Measurements from ENCODE around the gene TMEM45A. TPM values are rescaled to one million over a fixed set of nuclear protein-coding genes. Genes with fewer than 3 reads are reported as not detected.

TMEM45A gene
- total RNA-seq, 4 donors from 2014 or later = 1.8 to 25.1 (median 5.1) TPM

DNA sequence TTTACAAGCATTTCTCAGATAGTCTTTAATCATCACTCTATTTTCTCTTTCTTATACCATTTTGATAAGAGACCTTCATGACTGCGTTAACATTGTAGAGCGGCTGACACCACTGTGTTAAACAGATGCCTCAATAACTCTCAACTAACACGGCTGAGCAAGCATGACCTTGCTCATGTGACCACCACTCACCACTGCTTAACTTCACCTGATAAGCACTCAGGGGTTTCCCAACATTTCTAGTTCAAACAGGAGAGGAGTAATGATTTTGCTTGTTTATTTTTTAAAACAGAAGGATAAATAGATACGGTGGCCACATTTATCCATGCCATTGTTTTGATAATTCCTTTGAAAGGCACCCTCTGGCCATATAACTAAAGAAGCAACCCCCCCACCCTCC lies 37.7 kb upstream of the TMEM45A start:
- Histone ChIP-seq H3K27me3 (no peaks in the 10 kb centered on the region), H3K27ac (no peak overlapping the region), H3K36me3 (no peaks in the 10 kb centered on the region), H3K4me3 (no peak overlapping the region), H3K9me3 (no peaks in the 10 kb centered on the region), H3K4me1 (no peaks in the 10 kb centered on the region)
- no peak for TF ChIP-seq POLR2A (IDR thresholded peaks at IDR 0.05)
- TF ChIP-seq, protein P1, sequence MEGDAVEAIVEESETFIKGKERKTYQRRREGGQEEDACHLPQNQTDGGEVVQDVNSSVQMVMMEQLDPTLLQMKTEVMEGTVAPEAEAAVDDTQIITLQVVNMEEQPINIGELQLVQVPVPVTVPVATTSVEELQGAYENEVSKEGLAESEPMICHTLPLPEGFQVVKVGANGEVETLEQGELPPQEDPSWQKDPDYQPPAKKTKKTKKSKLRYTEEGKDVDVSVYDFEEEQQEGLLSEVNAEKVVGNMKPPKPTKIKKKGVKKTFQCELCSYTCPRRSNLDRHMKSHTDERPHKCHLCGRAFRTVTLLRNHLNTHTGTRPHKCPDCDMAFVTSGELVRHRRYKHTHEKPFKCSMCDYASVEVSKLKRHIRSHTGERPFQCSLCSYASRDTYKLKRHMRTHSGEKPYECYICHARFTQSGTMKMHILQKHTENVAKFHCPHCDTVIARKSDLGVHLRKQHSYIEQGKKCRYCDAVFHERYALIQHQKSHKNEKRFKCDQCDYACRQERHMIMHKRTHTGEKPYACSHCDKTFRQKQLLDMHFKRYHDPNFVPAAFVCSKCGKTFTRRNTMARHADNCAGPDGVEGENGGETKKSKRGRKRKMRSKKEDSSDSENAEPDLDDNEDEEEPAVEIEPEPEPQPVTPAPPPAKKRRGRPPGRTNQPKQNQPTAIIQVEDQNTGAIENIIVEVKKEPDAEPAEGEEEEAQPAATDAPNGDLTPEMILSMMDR (IDR thresholded peaks at IDR 0.05) = no peak
- intact Hi-C loops (cut with DNase I) = no loop called here
- WGBS, 2 donors = 64 to 74% methylated on average over 4 of the region's 4 CpGs
- no peak for DNase-seq

DNA sequence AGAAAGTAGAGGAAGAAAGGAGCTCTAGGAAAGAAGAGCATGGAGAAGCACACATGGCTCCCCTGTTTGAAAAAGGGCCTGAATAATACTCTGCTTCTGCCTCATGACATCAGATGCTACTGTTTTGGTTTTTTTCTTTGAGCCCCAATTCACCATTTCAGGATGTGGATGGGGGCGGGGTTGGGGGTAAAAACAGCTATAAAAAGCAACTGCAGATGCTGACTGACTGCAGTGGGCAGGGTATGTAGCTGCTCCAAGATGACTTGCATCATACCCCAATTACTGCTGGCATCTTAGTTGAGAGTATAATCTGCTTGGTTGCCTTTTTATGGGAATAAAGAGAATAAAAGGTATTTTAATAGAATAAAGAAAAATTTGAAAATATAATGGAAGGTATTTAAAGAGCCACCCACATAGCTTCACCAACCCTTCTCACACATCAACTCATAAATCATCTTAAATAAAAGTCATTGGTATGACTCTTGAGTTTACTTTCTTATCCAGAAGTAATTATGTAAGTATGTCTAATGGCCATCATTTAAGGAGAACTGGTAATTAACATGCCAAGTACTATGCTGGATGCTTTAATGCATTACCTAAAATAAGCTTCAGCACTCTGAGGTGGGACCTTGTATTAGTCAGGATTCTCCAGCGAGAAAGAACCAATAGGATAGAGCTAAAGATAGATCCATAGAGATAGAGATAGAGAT lies 36.4 kb upstream of the TMEM45A start:
- no peaks in the 10 kb centered on the region for H3K4me1 ChIP-seq
- DNase-seq = no peak
- no peaks in the 10 kb centered on the region for H3K9me3 ChIP-seq
- no peak overlapping the region for H3K27ac ChIP-seq
- intact Hi-C loops (cut with DNase I) = no loop called here
- TF ChIP-seq, protein P1 (IDR thresholded peaks at IDR 0.05) = no peak
- TF ChIP-seq POLR2A (IDR thresholded peaks at IDR 0.05) = no peak
- H3K27me3 ChIP-seq = no peaks in the 10 kb centered on the region
- H3K36me3 ChIP-seq = no peaks in the 10 kb centered on the region
- WGBS, 2 donors = 88 to 98% methylated on average over 2 of the region's 2 CpGs
- no peak overlapping the region for H3K4me3 ChIP-seq

DNA sequence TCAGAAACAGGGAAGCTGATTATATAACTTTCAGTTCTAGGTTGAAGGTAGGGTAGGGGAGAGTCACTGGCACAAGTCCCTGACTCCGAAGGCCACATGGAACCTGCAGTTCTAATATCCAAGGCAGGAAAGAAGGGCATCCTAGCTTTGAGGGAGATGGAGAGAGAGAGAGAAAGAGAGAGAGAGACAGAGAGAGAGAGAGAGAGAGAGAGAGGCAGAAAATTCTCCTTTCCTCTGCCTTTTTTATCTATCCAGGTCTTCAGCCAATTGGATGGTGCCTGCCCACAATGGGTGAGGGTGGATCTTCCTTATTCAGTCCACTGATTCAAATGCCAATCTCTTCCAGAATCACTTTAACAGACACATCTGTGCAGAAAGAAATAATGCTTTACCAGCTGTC lies 35.7 kb upstream of the TMEM45A start:
- WGBS, 2 donors = 90 to 100% methylated on average over 1 of the region's 1 CpG
- H3K9me3 ChIP-seq = no peaks in the 10 kb centered on the region
- TF ChIP-seq, protein P1 (IDR thresholded peaks at IDR 0.05) = no peak
- TF ChIP-seq POLR2A (IDR thresholded peaks at IDR 0.05) = no peak
- H3K36me3 ChIP-seq = no peaks in the 10 kb centered on the region
- no peaks in the 10 kb centered on the region for H3K4me1 ChIP-seq
- intact Hi-C loops (cut with DNase I) = no loop called here
- no peak overlapping the region for H3K27ac ChIP-seq
- H3K4me3 ChIP-seq = no peak overlapping the region
- no peak for DNase-seq
- no peaks in the 10 kb centered on the region for H3K27me3 ChIP-seq

DNA sequence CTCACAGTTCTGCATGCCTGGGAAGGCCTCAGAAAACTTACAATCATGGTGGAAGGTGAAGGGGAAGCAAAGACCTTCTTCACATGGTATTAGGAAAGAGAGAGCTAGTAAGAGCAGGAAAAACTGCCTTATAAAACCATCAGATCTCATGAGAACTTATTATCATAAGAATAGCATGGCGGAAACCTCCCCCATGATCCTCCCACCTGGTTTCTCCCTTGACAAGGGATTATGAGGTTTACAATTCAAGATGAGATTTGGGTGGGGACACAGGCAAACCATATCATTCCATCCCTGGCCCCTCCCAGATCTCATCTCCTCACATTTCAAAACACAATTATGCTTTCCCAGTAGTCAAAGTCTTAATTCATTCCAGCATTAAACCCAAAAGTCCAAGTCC lies 34.6 kb upstream of the TMEM45A start:
- Histone ChIP-seq H3K9me3 (no peaks in the 10 kb centered on the region), H3K36me3 (no peaks in the 10 kb centered on the region), H3K27me3 (no peaks in the 10 kb centered on the region), H3K4me1 (no peaks in the 10 kb centered on the region), H3K4me3 (no peak overlapping the region), H3K27ac (no peak overlapping the region)
- TF ChIP-seq POLR2A (IDR thresholded peaks at IDR 0.05) = no peak
- TF ChIP-seq, protein P1 (IDR thresholded peaks at IDR 0.05) = no peak
- 86 to 100% methylated on average over 1 of the region's 1 CpG for WGBS, 2 donors
- intact Hi-C loops (cut with DNase I) = no loop called here
- no peak for DNase-seq

DNA sequence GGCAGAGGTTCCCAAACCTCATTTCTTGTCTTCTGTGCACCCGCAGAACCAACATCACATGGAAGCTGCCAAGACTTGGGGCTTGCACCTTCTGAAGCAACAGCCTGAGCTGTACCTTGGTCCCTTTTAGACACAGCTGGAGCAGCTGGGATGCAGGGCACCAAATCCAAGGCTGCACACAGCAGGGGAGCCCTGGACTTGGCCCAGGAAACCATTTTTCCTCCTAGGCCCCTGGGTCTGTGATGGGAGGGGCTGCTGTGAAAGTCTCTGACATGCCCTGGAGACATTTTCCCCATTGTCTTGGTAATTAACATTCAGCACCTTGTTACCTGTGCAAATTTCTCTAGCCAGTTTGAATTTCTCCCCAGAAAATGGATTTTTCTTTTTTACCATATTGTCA lies 33.6 kb upstream of the TMEM45A start:
- no CpG with 5 or more reads among the region's 1 CpG for WGBS, 2 donors
- no peaks in the 10 kb centered on the region for H3K27me3 ChIP-seq
- no peaks in the 10 kb centered on the region for H3K36me3 ChIP-seq
- H3K4me3 ChIP-seq = no peak overlapping the region
- H3K9me3 ChIP-seq = no peaks in the 10 kb centered on the region
- intact Hi-C loops (cut with DNase I) = no loop called here
- H3K4me1 ChIP-seq = no peaks in the 10 kb centered on the region
- H3K27ac ChIP-seq = no peak overlapping the region
- no peak for TF ChIP-seq POLR2A (IDR thresholded peaks at IDR 0.05)
- no peak for DNase-seq
